HEK293 (cell line): ENCODE data around the gene CNGB1.

Experiments used
- RBAK ChIP-seq: fragments of 450-650 bp; formaldehyde crosslinking; IDR thresholded peaks from 2 replicates; pipeline ENCODE4 v1.5.1; 2016; ENCODE audit warnings: missing biosample characterization, missing genetic modification characterization
- ZNF10 ChIP-seq: fragments of 450-650 bp; formaldehyde crosslinking; IDR thresholded peaks from 2 replicates; pipeline ENCODE4 v1.5.1; 2017; ENCODE audit warnings: missing biosample characterization, missing genetic modification characterization
- ZNF24 ChIP-seq: fragments of 450-650 bp; formaldehyde crosslinking; IDR thresholded peaks from 2 replicates; pipeline ENCODE4 v1.5.1; 2016; ENCODE audit warnings: missing biosample characterization, missing genetic modification characterization
- ZNF501 ChIP-seq: fragments of 450-650 bp; formaldehyde crosslinking; IDR thresholded peaks from 2 replicates; pipeline ENCODE4 v1.5.1; 2016; ENCODE audit warnings: missing biosample characterization, missing genetic modification characterization
- TF ChIP-seq, protein P1 (sequence below): fragments of 450-650 bp; formaldehyde crosslinking; IDR thresholded peaks from 2 replicates; pipeline ENCODE4 v1.5.1; 2016; ENCODE audit warnings: missing biosample characterization, missing genetic modification characterization
- TF ChIP-seq, protein P2 (sequence below): fragments of 450-650 bp; formaldehyde crosslinking; IDR thresholded peaks from 2 replicates; pipeline ENCODE4 v1.5.1; 2016; ENCODE audit warnings: missing biosample characterization, missing genetic modification characterization
- TF ChIP-seq, protein P3 (sequence below): fragments of 450-650 bp; formaldehyde crosslinking; IDR thresholded peaks from 2 replicates; pipeline ENCODE4 v1.5.0; 2017; ENCODE audit warnings: missing biosample characterization, missing genetic modification characterization, borderline replicate concordance

DNA sequence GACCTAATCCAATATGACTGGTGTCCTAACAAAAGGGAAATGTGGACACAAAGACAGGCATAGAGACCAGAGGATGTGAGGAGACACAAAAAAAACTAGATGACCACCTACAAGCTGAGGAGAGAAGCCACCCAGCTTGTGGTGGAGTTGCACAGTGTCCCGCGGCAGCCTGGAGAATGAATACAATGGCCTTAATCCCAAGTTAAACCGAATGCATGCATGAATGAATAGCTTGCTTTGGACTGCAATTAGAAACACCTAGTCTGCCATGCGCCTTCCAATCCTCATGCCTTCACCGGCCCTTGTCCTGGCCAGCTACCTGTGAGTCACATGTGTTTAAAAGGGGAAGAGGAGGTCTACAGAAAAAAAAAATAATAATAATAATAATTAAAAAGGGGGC lies 72.0 kb downstream of the CNGB1 start:
- TF ChIP-seq ZNF24 (tag by site-specific recombination), result no peak
- TF ChIP-seq, protein P1, sequence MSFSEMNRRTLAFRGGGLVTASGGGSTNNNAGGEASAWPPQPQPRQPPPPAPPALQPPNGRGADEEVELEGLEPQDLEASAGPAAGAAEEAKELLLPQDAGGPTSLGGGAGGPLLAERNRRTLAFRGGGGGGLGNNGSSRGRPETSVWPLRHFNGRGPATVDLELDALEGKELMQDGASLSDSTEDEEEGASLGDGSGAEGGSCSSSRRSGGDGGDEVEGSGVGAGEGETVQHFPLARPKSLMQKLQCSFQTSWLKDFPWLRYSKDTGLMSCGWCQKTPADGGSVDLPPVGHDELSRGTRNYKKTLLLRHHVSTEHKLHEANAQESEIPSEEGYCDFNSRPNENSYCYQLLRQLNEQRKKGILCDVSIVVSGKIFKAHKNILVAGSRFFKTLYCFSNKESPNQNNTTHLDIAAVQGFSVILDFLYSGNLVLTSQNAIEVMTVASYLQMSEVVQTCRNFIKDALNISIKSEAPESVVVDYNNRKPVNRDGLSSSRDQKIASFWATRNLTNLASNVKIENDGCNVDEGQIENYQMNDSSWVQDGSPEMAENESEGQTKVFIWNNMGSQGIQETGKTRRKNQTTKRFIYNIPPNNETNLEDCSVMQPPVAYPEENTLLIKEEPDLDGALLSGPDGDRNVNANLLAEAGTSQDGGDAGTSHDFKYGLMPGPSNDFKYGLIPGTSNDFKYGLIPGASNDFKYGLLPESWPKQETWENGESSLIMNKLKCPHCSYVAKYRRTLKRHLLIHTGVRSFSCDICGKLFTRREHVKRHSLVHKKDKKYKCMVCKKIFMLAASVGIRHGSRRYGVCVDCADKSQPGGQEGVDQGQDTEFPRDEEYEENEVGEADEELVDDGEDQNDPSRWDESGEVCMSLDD, result no peak
- TF ChIP-seq, protein P2, sequence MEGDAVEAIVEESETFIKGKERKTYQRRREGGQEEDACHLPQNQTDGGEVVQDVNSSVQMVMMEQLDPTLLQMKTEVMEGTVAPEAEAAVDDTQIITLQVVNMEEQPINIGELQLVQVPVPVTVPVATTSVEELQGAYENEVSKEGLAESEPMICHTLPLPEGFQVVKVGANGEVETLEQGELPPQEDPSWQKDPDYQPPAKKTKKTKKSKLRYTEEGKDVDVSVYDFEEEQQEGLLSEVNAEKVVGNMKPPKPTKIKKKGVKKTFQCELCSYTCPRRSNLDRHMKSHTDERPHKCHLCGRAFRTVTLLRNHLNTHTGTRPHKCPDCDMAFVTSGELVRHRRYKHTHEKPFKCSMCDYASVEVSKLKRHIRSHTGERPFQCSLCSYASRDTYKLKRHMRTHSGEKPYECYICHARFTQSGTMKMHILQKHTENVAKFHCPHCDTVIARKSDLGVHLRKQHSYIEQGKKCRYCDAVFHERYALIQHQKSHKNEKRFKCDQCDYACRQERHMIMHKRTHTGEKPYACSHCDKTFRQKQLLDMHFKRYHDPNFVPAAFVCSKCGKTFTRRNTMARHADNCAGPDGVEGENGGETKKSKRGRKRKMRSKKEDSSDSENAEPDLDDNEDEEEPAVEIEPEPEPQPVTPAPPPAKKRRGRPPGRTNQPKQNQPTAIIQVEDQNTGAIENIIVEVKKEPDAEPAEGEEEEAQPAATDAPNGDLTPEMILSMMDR (tag by site-specific recombination), result no peak
- TF ChIP-seq, protein P3, sequence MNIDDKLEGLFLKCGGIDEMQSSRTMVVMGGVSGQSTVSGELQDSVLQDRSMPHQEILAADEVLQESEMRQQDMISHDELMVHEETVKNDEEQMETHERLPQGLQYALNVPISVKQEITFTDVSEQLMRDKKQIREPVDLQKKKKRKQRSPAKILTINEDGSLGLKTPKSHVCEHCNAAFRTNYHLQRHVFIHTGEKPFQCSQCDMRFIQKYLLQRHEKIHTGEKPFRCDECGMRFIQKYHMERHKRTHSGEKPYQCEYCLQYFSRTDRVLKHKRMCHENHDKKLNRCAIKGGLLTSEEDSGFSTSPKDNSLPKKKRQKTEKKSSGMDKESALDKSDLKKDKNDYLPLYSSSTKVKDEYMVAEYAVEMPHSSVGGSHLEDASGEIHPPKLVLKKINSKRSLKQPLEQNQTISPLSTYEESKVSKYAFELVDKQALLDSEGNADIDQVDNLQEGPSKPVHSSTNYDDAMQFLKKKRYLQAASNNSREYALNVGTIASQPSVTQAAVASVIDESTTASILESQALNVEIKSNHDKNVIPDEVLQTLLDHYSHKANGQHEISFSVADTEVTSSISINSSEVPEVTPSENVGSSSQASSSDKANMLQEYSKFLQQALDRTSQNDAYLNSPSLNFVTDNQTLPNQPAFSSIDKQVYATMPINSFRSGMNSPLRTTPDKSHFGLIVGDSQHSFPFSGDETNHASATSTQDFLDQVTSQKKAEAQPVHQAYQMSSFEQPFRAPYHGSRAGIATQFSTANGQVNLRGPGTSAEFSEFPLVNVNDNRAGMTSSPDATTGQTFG (tag by site-specific recombination), result no peak
- no peak for TF ChIP-seq ZNF10 (tag by site-specific recombination)
- TF ChIP-seq ZNF501 (tag by site-specific recombination), result no peak
- TF ChIP-seq RBAK (tag by site-specific recombination), result no peak
